Activated CD4-positive, alpha-beta memory T cell treated with anti-CD3 and anti-CD28 coated beads for 36 hours (primary cell): ENCODE measurements around the gene TNFRSF9. TPM values are rescaled to one million over a fixed set of nuclear protein-coding genes. Genes with fewer than 3 reads are reported as not detected.

ENCODE experiments used
- CTCF ChIA-PET: fragments of 350-600 bp; sonication (Branson Sonifier 250); formaldehyde crosslinking; loops from one replicate; lab custom pipeline; 2021; ENCODE audit warnings: antibody characterized with exemption, inconsistent platforms; lab: Charles Lee
- POLR2A ChIA-PET: fragments of 350-600 bp; sonication (Branson Sonifier 250); formaldehyde crosslinking; loops from one replicate; lab custom pipeline; 2021; ENCODE audit warnings: antibody characterized with exemption; lab: Charles Lee
- DNase-seq: peaks from one replicate; pipeline ENCODE4 v3.0.0-alpha.2; 2020
- H3K27ac Mint-ChIP-seq: one replicate; pipeline ENCODE4 v1.8.0; 2021; ENCODE audit warnings: mixed read lengths
- H3K27me3 Mint-ChIP-seq: one replicate; pipeline ENCODE4 v1.8.0; 2021; ENCODE audit warnings: mixed read lengths
- H3K36me3 Mint-ChIP-seq: one replicate; pipeline ENCODE4 v1.8.0; 2021; ENCODE audit warnings: mixed read lengths
- H3K4me1 Mint-ChIP-seq: one replicate; pipeline ENCODE4 v1.8.0; 2021; ENCODE audit warnings: low read depth, mixed read lengths
- H3K4me3 Mint-ChIP-seq: one replicate; pipeline ENCODE4 v1.8.0; 2021; ENCODE audit warnings: mild to moderate bottlenecking, mixed read lengths
- H3K9me3 Mint-ChIP-seq: one replicate; pipeline ENCODE4 v1.8.0; 2021; ENCODE audit warnings: mixed read lengths
- intact Hi-C: fragments of 100-400 bp; cut with micrococcal nuclease; formaldehyde crosslinking; loops from one replicate; pipeline ENCODE4 v1.15.1; 2023
- total RNA-seq, 2 experiments: library from RNA; stranded (reverse); gene quantifications; one replicate each; pipeline ENCODE4 v1.2.3, GENCODE V29; 2021

The TNFRSF9 gene
- total RNA-seq, 2 experiments from 2014 or later: 59.9 to 64.0 TPM

DNA sequence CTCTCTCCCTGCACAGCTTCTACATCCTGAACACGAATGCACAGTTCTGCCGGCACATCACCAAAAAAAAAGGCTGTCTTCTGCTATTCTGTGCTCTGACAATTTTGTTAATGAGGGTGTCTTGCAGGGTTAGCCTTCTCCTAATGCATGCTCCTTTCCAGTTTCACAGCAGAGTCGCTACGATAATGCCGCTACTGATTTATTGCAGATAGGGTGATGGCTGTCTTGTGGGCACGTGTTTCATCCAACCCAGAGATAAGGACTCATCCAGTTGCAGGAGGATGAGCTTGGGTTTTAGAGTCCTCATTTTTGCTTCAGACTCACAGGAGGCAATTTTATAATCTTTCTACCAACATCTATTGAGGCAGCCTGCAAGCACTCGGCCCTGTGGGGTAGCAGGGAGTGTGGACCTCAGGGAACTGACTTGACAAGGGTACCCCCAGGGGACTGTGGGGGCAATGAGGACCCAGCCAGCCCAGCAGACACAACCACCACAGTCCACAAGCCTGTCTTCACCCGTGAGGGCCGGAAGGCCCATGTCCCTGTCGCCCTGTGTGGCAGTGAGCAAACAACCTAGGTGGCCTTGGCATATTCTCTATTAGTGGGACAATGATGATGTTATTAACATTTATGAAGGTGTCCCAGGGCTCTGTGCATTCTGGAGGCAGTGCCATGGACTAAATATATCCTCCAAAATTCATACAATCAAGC lies 72.4 kb downstream of the TNFRSF9 start:
- intact Hi-C loops: no loop called here
- ChIA-PET CTCF (no interaction called here), POLR2A (no interaction called here)
- no peaks in the 10 kb centered on the region for H3K4me1 Mint-ChIP-seq
- no peaks in the 10 kb centered on the region for H3K9me3 Mint-ChIP-seq
- no peak overlapping the region for H3K4me3 Mint-ChIP-seq
- DNase-seq: no peak
- no peak overlapping the region for H3K27ac Mint-ChIP-seq
- H3K27me3 Mint-ChIP-seq: no peaks in the 10 kb centered on the region
- H3K36me3 Mint-ChIP-seq: no peaks in the 10 kb centered on the region

- no peaks in the 10 kb centered on the region for H3K27me3 Mint-ChIP-seq
- POLR2A ChIA-PET: no interaction called here
- H3K4me1 Mint-ChIP-seq: no peaks in the 10 kb centered on the region
- no peaks in the 10 kb centered on the region for H3K36me3 Mint-ChIP-seq
- intact Hi-C loops: no loop called here
- no peak for DNase-seq
- no peak overlapping the region for H3K4me3 Mint-ChIP-seq
- no peak overlapping the region for H3K27ac Mint-ChIP-seq
- CTCF ChIA-PET: interaction anchor here (0.6 kb wide), 1 partner anchor 8 kb away, joined by 3 read pairs; no protein-coding TSS in a partner anchor
- no peaks in the 10 kb centered on the region for H3K9me3 Mint-ChIP-seq
Observed at GRCh38 chr1:7865978-7866377, 74.7 kb downstream of the TNFRSF9 start.

Other genes starting within 250 kb of the TNFRSF9 start
- gene VAMP3, start 169.5 kb downstream of the TNFRSF9 start, total RNA-seq: 10 to 100 TPM; 19.9 to 21.8 TPM
- 1 to 10 TPM; 2.3 to 2.9 TPM for gene PER3, start 156.5 kb downstream of the TNFRSF9 start, total RNA-seq
- gene UTS2, start 87.8 kb downstream of the TNFRSF9 start, total RNA-seq: not detected
- gene PARK7, start 20.9 kb upstream of the TNFRSF9 start, total RNA-seq: 100 to 1,000 TPM; 429 to 457 TPM
- gene ERRFI1, start 85.5 kb upstream of the TNFRSF9 start, total RNA-seq: 1 to 10 TPM; 1.5 to 1.9 TPM